ENCODE results near the gene SOX5. TPM values are rescaled to one million over a fixed set of nuclear protein-coding genes. Genes with fewer than 3 reads are reported as not detected.
"Not testable (repeated sequence)": the region's sequence is repeated elsewhere in the genome, so short reads cannot be mapped to it uniquely, and the experiment has no call there.

The SOX5 gene
- total RNA-seq, 6 experiments from 2014 or later = 14.8 to 34.3 (median 31.1) TPM

DNA sequence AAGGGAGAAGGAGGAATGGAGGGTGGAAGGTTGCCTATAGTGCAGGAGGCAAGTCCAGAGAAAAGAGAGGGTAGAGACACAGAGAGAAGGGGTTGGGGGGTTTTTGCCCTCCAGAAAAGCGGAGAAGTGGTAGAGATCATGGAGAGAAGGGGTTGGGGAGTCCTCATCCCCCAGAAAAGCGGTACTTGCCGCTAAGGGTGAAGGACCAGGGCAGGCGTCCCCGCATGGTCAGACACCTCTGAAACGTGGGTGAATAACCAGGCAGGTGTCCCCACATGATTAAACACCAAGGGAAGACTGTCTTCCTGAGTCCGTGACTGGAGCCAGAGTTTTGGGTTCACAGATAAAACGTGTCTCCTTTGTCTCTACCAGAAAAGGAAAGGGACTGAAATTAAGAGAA, 439.0 kb downstream of the SOX5 start:
- no peaks in the 10 kb centered on the region for H3K27me3 ChIP-seq
- intact Hi-C loops (cut with DNase I) = no loop called here
- DNase-seq (no peak), ATAC-seq (no peak)
- no peak overlapping the region for H3K4me3 ChIP-seq
- no peak overlapping the region for H3K27ac ChIP-seq
- no peaks in the 10 kb centered on the region for H3K36me3 ChIP-seq
- TF ChIP-seq, protein P1, sequence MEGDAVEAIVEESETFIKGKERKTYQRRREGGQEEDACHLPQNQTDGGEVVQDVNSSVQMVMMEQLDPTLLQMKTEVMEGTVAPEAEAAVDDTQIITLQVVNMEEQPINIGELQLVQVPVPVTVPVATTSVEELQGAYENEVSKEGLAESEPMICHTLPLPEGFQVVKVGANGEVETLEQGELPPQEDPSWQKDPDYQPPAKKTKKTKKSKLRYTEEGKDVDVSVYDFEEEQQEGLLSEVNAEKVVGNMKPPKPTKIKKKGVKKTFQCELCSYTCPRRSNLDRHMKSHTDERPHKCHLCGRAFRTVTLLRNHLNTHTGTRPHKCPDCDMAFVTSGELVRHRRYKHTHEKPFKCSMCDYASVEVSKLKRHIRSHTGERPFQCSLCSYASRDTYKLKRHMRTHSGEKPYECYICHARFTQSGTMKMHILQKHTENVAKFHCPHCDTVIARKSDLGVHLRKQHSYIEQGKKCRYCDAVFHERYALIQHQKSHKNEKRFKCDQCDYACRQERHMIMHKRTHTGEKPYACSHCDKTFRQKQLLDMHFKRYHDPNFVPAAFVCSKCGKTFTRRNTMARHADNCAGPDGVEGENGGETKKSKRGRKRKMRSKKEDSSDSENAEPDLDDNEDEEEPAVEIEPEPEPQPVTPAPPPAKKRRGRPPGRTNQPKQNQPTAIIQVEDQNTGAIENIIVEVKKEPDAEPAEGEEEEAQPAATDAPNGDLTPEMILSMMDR (IDR thresholded peaks at IDR 0.05) = no peak
- H3K9me3 ChIP-seq = no peaks in the 10 kb centered on the region
- 78% methylated on average over 8 of the region's 8 CpGs for WGBS (ENCODE audit: insufficient coverage, low coverage, low lambda C conversion rate, missing lambda C conversion rate)
- no peaks in the 10 kb centered on the region for H3K4me1 ChIP-seq

DNA sequence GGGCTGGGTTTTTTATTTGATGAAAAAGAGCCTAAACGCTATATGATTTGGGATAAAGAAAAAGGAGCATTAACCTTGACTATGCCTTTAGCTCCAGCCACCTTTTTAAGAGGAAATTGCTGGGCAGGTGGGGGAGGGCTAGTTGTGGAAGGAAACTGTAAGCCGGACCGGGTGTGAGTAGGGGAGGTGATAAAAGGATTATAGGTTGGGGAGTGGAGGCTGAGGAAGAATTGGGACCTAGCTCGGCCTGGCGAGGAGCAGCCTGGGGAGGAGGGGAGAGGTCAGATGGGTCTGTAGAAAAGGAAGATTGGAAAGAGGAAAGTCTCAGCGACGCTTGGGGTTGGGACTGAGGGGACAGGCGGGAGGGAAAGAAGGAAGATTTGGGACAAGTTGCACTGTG, 439.6 kb downstream of the SOX5 start:
- H3K4me3 ChIP-seq; H3K36me3 ChIP-seq; DNase-seq; H3K27ac ChIP-seq; H3K9me3 ChIP-seq; intact Hi-C loops (cut with DNase I); H3K27me3 ChIP-seq; ATAC-seq; H3K4me1 ChIP-seq: not testable (repeated sequence)
- 75% methylated on average over 7 of the region's 8 CpGs for WGBS (ENCODE audit: insufficient coverage, low coverage, low lambda C conversion rate, missing lambda C conversion rate)

DNA sequence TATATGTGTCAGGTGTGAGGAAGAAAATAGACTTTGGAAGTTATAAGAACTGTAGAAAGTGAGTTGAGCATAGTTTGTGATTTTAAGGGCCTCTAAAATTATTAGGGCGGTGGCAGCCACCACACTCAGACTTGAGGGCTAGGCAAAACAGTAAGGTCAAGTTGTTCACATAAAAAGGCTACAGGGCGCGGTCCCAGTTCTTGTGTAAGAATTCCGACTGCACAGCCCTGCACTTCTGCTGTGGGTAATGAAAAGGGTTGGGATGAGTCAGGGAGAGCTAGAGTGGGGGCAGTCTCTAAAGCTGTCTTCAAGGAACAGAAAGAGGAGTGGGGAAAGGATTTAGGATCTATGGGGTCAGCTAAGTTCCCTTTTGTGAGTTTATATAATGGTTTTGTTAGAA, 441.7 kb downstream of the SOX5 start:
- H3K27ac ChIP-seq; ATAC-seq; H3K36me3 ChIP-seq; H3K27me3 ChIP-seq; intact Hi-C loops (cut with DNase I); H3K4me3 ChIP-seq; H3K4me1 ChIP-seq; DNase-seq; H3K9me3 ChIP-seq: not testable (repeated sequence)
- 90% methylated on average over 4 of the region's 4 CpGs for WGBS (ENCODE audit: insufficient coverage, low coverage, low lambda C conversion rate, missing lambda C conversion rate)

DNA sequence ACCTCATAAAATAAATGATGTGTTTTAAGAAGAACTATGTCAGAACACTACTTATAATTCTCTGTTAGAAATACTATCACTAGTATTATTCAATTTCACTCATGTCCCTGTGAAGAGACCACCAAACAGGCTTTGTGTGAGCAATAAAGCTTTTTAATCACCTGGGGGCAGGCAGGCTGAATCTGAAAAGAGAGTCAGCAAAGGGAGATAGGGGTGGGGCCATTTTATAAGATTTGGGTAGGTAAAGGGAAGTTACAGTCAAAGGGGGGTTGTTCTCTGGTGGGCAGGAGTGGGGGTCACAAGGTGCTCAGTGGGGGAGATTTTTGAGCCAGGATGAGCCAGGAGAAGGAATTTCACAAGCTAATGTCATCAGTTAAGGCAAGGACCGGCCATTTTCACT, 443.7 kb downstream of the SOX5 start:
- not testable (repeated sequence) for DNase-seq, ATAC-seq

DNA sequence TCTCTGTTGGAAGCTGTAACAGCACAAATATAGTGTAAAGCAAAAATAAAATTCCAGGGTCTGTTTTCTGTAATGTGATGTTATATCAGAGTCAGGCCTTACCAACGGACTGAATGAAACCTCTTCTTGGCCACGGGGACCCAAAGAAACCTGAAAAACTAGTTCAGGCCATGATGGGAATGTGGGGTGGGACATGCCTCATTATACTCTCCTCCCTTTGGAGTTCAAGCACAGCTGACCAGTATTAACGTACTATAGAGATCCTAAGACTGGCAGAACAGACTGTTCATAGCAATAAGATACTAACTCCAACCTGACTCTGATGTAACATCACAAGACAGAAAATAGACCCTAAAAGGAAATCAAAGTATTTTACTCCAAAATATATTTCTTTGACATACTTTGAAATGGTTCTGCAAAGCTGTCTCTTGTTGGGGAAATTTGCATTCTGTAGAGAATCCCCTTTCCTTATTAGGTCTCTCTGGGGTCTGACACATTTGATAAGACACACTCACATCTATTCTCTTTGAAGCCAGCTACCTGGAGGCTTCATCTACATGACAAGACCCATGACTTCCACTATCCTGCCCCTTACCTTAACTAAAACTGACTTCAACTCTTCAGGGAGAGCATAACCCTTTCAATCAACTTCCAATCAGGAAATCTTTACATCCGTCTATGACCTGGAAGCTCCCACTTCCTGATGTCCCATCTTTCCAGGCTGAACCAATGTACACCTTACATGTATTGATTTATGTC, 444.6 kb downstream of the SOX5 start:
- intact Hi-C loops (cut with DNase I) = no loop called here
- WGBS (ENCODE audit: insufficient coverage, low coverage, low lambda C conversion rate, missing lambda C conversion rate) = 63% methylated on average over 4 of the region's 4 CpGs
- Histone ChIP-seq H3K27me3 (no peaks in the 10 kb centered on the region), H3K9me3 (no peaks in the 10 kb centered on the region), H3K27ac (no peak overlapping the region), H3K4me1 (no peaks in the 10 kb centered on the region), H3K36me3 (no peaks in the 10 kb centered on the region), H3K4me3 (no peak overlapping the region)
- DNase-seq (no peak), ATAC-seq (no peak)
- TF ChIP-seq, protein P1 (IDR thresholded peaks at IDR 0.05) = no peak

More for the DNA sequence above, 443.7 kb downstream of the SOX5 start:
- H3K36me3 ChIP-seq; H3K27ac ChIP-seq; intact Hi-C loops (cut with DNase I); H3K4me3 ChIP-seq; H3K4me1 ChIP-seq; H3K27me3 ChIP-seq; H3K9me3 ChIP-seq: not testable (repeated sequence)
- no CpG with 5 or more reads among the region's 1 CpG for WGBS (ENCODE audit: insufficient coverage, low coverage, low lambda C conversion rate, missing lambda C conversion rate)

DNA sequence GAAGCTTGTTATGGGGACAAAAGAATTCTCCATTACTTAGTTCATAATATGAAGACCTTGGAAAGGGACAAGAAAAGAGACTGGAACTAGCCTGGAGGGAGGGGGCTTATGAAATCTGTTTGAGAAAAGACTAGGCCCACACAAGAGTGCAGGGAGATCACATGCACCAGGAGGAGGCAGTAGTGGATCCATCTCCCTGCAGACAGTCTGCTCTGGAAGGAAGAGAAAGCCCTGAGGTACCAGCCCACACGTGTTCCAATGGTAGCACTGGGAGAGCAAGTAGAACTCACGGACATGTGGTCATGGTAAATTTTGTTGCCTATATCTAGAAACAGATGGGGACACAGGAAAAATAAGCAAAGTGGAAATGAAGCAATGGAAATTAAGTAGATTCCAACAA, 445.4 kb downstream of the SOX5 start:
- Histone ChIP-seq H3K4me3 (no peak overlapping the region), H3K27me3 (no peaks in the 10 kb centered on the region), H3K27ac (no peak overlapping the region), H3K36me3 (no peaks in the 10 kb centered on the region), H3K4me1 (no peaks in the 10 kb centered on the region), H3K9me3 (no peaks in the 10 kb centered on the region)
- ATAC-seq = no peak
- no peak for TF ChIP-seq POLR2A (IDR thresholded peaks at IDR 0.05)
- TF ChIP-seq, protein P1 (IDR thresholded peaks at IDR 0.05) = no peak
- DNase-seq = no peak
- WGBS (ENCODE audit: insufficient coverage, low coverage, low lambda C conversion rate, missing lambda C conversion rate) = 77% methylated on average over 2 of the region's 2 CpGs
- intact Hi-C loops (cut with DNase I) = no loop called here

Data from right lobe of liver (tissue), 6 donors.